ENCODE measurements around the gene FBXW12.

FBXW12 gene

GRCh38 chr3:48429960-48430707, 58.1 kb downstream of the FBXW12 start, which contains the start of gene PLXNB1:
Gene PLXNB1 (minus strand): TSS chr3:48430086. CDS start chr3:48424611, 5,475 bp downstream.
- Histone ChIP-seq H4K8ac (ENCODE audit: low read depth, low read length) (peak within 1 kb of the TSS; percentile 83), H2AFZ (ENCODE audit: insufficient read depth, low read length, poor library complexity) (peak within 1 kb of the TSS; percentile 57), H3K36me3 (ENCODE audit: control insufficient read depth in 1 of 2, insufficient read depth in 2 of 2, low read length in 2 of 2) (peaks cover 15 to 19% of the 10 kb centered on the region in 2 experiments), H3K14ac (ENCODE audit: low read length) (peak within 1 kb of the TSS; percentile 81), H4K12ac (ENCODE audit: low read depth, low read length) (peak within 1 kb of the TSS; percentile 75), H3K4me1 (ENCODE audit: control insufficient read depth in 1 of 2, insufficient read depth in 2 of 2, low read length in 2 of 2) (peaks cover 53 to 58% of the 10 kb centered on the region in 2 experiments), H2BK5ac (ENCODE audit: low read depth, low read length, poor library complexity) (peak within 1 kb of the TSS; percentile 70), H3K9me3 (ENCODE audit: insufficient read depth, low read depth, low read length) (no peaks in the 10 kb centered on the region), H3K79me1 (ENCODE audit: low read length) (peaks cover 16% of the 10 kb centered on the region), H3K4ac (ENCODE audit: low read depth, low read length) (peak within 1 kb of the TSS; percentile 61), H3K27ac (ENCODE audit: low read depth, low read length) (peak within 1 kb of the TSS; percentile 80), H3K4me2 (ENCODE audit: low read length) (peak within 1 kb of the TSS; percentile 74), H2AK5ac (ENCODE audit: low read length) (peak within 1 kb of the TSS; percentile 45), H3K23ac (ENCODE audit: low read length) (no peak within 1 kb of the TSS), H3K27me3 (ENCODE audit: insufficient read depth, low read length) (no peaks in the 10 kb centered on the region), H3K4me3 (ENCODE audit: low read depth, low read length) (peak within 1 kb of the TSS; percentile 80), H3K79me2 (ENCODE audit: control insufficient read depth, insufficient read depth, low read length, poor library complexity) (peaks cover 23% of the 10 kb centered on the region), H3K9ac (ENCODE audit: low read length) (peak within 1 kb of the TSS; percentile 81), H2BK120ac (ENCODE audit: insufficient read depth, low read length, poor library complexity) (peak within 1 kb of the TSS; percentile 72), H3K18ac (ENCODE audit: low read length) (peak within 1 kb of the TSS; percentile 62), H2BK12ac (ENCODE audit: low read length) (peak within 1 kb of the TSS; percentile 20), H4K91ac (ENCODE audit: low read depth, low read length) (peak within 1 kb of the TSS; percentile 95)
- no peak for DNase-seq
- no CpG with 5 or more reads among the region's 15 CpGs for WGBS (ENCODE audit: extremely low coverage, insufficient coverage, insufficient read length)

GRCh38 chr3:48430708-48431101, 58.7 kb downstream of the FBXW12 start:
- Histone ChIP-seq H2AFZ (ENCODE audit: insufficient read depth, low read length, poor library complexity) (no peak overlapping the region), H2BK5ac (ENCODE audit: low read depth, low read length, poor library complexity) (no peak overlapping the region), H2BK12ac (ENCODE audit: low read length) (peak overlapping the region; percentile 20), H4K91ac (ENCODE audit: low read depth, low read length) (peak overlapping the region; percentile 37), H3K23ac (ENCODE audit: low read length) (no peak overlapping the region), H3K14ac (ENCODE audit: low read length) (peak overlapping the region; percentile 5), H3K9me3 (ENCODE audit: insufficient read depth, low read depth, low read length) (no peaks in the 10 kb centered on the region), H4K8ac (ENCODE audit: low read depth, low read length) (peak overlapping the region; percentile 28), H3K27ac (ENCODE audit: low read depth, low read length) (no peak overlapping the region), H3K9ac (ENCODE audit: low read length) (no peak overlapping the region), H4K12ac (ENCODE audit: low read depth, low read length) (no peak overlapping the region), H3K18ac (ENCODE audit: low read length) (peak overlapping the region; percentile 19), H3K4me2 (ENCODE audit: low read length) (no peak overlapping the region), H2BK120ac (ENCODE audit: insufficient read depth, low read length, poor library complexity) (no peak overlapping the region), H3K27me3 (ENCODE audit: insufficient read depth, low read length) (no peaks in the 10 kb centered on the region), H3K4me3 (ENCODE audit: low read depth, low read length) (no peak overlapping the region), H2AK5ac (ENCODE audit: low read length) (peak overlapping the region; percentile 45), H3K79me1 (ENCODE audit: low read length) (peaks cover 16% of the 10 kb centered on the region), H3K36me3 (ENCODE audit: control insufficient read depth in 1 of 2, insufficient read depth in 2 of 2, low read length in 2 of 2) (peaks cover 14 to 19% of the 10 kb centered on the region in 2 experiments), H3K79me2 (ENCODE audit: control insufficient read depth, insufficient read depth, low read length, poor library complexity) (peaks cover 20% of the 10 kb centered on the region), H3K4me1 (ENCODE audit: control insufficient read depth in 1 of 2, insufficient read depth in 2 of 2, low read length in 2 of 2) (peaks cover 47 to 54% of the 10 kb centered on the region in 2 experiments), H3K4ac (ENCODE audit: low read depth, low read length) (peak overlapping the region; percentile 40)
- DNase-seq: no peak
- no CpG with 5 or more reads among the region's 1 CpG for WGBS (ENCODE audit: extremely low coverage, insufficient coverage, insufficient read length)

- Histone ChIP-seq H3K27me3 (ENCODE audit: insufficient read depth, low read length) (no peaks in the 10 kb centered on the region), H3K9ac (ENCODE audit: low read length) (no peak overlapping the region), H3K79me1 (ENCODE audit: low read length) (peaks cover 16% of the 10 kb centered on the region), H3K14ac (ENCODE audit: low read length) (peak overlapping the region; percentile 6), H2BK12ac (ENCODE audit: low read length) (peak overlapping the region; percentile 12), H2BK120ac (ENCODE audit: insufficient read depth, low read length, poor library complexity) (no peak overlapping the region), H2AK5ac (ENCODE audit: low read length) (no peak overlapping the region), H3K4me2 (ENCODE audit: low read length) (no peak overlapping the region), H3K4ac (ENCODE audit: low read depth, low read length) (no peak overlapping the region), H3K79me2 (ENCODE audit: control insufficient read depth, insufficient read depth, low read length, poor library complexity) (peaks cover 19% of the 10 kb centered on the region), H4K91ac (ENCODE audit: low read depth, low read length) (peak overlapping the region; percentile 38), H3K27ac (ENCODE audit: low read depth, low read length) (no peak overlapping the region), H3K23ac (ENCODE audit: low read length) (no peak overlapping the region), H2AFZ (ENCODE audit: insufficient read depth, low read length, poor library complexity) (no peak overlapping the region), H2BK5ac (ENCODE audit: low read depth, low read length, poor library complexity) (no peak overlapping the region), H3K4me3 (ENCODE audit: low read depth, low read length) (no peak overlapping the region), H4K12ac (ENCODE audit: low read depth, low read length) (peak overlapping the region; percentile 14), H3K18ac (ENCODE audit: low read length) (no peak overlapping the region), H4K8ac (ENCODE audit: low read depth, low read length) (no peak overlapping the region), H3K9me3 (ENCODE audit: insufficient read depth, low read depth, low read length) (no peaks in the 10 kb centered on the region), H3K36me3 (ENCODE audit: control insufficient read depth in 1 of 2, insufficient read depth in 2 of 2, low read length in 2 of 2) (peaks cover 14 to 19% of the 10 kb centered on the region in 2 experiments), H3K4me1 (ENCODE audit: control insufficient read depth in 1 of 2, insufficient read depth in 2 of 2, low read length in 2 of 2) (peaks cover 42 to 47% of the 10 kb centered on the region in 2 experiments)
- no CpG with 5 or more reads among the region's 8 CpGs for WGBS (ENCODE audit: extremely low coverage, insufficient coverage, insufficient read length)
- no peak for DNase-seq
Measured at GRCh38 chr3:48431224-48432029, 59.4 kb downstream of the FBXW12 start.
